HUES6 (cell line): ENCODE measurements around the gene ZNRF3.
"Not testable (repeated sequence)": the region's sequence is repeated elsewhere in the genome, so short reads cannot be mapped to it uniquely, and the experiment has no call there.

Experiments
- H3K27ac ChIP-seq: 2 replicates; pipeline ENCODE4 v1.7.0; 2013; ENCODE audit warnings: low read depth, mild to moderate bottlenecking, low read length, inconsistent platforms
- H3K27me3 ChIP-seq: 2 replicates; pipeline ENCODE4 v1.6.1; 2013; ENCODE audit warnings: low read length; ENCODE audit not compliant: control insufficient read depth, insufficient read depth
- H3K36me3 ChIP-seq: 2 replicates; pipeline ENCODE4 v1.6.1; 2013; ENCODE audit warnings: low read length; ENCODE audit not compliant: control insufficient read depth, insufficient read depth
- H3K4me1 ChIP-seq: 2 replicates; pipeline ENCODE4 v1.6.1; 2013; ENCODE audit warnings: low read length; ENCODE audit not compliant: control insufficient read depth, insufficient read depth
- H3K4me3 ChIP-seq: 2 replicates; pipeline ENCODE4 v1.5.1; 2013; ENCODE audit warnings: low read depth, low read length
- H3K9ac ChIP-seq: one replicate; pipeline ENCODE4 v1.6.1; 2013; ENCODE audit warnings: mild to moderate bottlenecking, low read length
- H3K9me3 ChIP-seq: 2 replicates; pipeline ENCODE4 v1.6.1; 2013; ENCODE audit warnings: low read depth, low read length; ENCODE audit not compliant: control insufficient read depth, insufficient read depth

Gene ZNRF3

DNA sequence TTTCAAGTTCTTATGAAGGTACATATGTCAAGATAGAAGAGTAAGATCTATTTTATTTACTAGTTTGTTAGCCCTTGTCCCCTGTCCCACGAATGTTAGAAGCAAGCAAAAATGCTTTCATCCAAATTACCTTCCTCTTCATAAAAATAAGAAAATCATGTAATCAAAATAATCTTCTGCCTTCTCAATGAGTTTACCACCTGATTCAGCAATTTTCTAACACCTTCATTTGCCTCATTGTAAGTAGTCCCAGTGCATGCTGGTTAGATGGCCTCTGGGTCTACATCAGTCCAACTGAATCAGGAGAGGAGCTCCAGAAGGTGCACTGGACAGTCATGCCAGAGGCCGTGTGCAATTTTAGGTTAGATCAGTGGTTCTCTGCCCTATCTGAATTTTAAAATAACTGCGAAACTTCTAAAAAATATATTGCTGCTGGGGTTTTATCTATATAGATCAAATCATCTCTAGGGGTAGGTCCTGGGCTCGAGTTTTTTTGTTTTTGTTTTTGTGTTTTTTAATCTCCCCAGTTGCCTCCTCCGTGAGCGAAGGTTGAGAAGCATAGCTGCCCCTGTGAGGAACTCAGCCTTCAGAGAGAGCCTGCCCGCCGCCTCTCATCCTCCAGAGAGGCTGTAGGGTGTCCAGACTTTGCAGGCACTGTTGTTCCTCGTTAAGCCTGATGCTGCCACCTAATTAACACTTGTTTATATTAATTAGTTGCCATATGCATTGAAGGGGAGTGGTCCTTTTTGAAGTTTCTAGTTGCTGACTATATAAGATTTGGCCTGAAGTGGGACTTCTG lies 146.0 kb downstream of the ZNRF3 start:
- Histone ChIP-seq H3K36me3 (no peaks in the 10 kb centered on the region), H3K27me3 (no peaks in the 10 kb centered on the region), H3K4me1 (peaks cover 44% of the 10 kb centered on the region), H3K27ac (peak overlapping the region; percentile 83; the same call in 1 of the 2 replicates), H3K4me3 (peak overlapping the region; percentile 63; the same call in 1 of the 2 replicates), H3K9ac (peak overlapping the region; percentile 59), H3K9me3 (no peaks in the 10 kb centered on the region)

DNA sequence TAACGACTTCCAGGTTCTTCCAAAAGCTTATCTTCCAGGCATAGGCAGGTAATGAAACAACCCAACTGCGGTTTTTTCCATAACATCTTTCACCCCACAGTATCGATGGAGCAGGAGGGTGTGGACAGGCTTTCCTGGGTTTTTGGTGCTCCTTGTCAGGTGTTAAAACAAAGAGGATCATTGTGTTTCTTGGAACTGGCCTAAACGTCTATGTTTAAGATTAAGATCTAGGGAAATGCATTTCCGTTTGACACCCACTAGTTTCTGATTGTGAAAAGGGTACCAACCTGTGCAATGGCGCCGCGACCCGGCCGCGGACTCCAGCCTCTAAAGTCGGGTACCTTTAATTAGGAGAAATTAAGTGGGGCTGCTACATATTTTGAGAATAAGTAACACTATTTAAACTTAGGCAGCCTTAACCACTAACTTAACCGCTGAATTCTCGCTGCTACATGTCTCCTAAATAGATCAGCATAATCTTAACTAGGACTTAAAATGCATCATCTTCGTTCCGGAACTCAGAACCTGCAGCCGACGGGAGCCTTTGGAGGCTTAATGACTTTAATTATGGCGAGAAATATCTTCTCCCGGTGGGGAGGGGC lies 146.7 kb downstream of the ZNRF3 start:
- Histone ChIP-seq H3K27ac (peak overlapping the region; percentile 83; the same call in 1 of the 2 replicates), H3K4me1 (peaks cover 44% of the 10 kb centered on the region), H3K4me3 (peak overlapping the region; percentile 63), H3K9ac (peak overlapping the region; percentile 59), H3K9me3 (no peaks in the 10 kb centered on the region), H3K36me3 (no peaks in the 10 kb centered on the region), H3K27me3 (no peaks in the 10 kb centered on the region)

DNA sequence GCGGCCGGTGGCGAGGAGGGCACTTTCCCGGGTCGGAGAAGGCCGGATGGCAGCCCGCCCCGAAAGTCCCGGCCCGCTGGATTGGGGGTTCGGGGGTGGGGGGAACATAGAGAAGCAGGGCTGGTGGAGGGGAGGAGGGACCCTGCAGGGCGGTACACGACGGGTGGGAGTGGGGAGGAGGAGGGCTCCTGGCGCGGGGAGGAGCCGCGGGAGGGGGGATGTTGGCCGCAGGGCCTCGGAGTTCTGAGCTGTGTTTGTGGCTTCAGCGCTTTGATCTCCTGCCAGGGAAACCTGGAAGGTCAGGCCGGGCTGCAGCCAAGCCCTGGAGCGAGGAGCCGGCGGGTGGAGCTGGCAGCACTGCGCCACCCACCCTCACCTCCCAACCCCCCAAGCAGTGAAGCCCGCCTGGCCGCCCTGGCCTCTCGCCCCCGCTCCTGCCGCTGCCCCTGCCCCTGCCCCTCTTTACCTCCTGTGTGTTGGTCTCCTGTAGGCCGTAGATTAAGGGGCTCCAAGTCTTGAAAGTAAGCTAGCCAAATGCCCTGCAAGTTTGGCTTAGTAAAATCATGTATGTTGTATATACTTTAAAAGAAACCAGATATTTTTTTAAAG lies 147.3 kb downstream of the ZNRF3 start:
- no peaks in the 10 kb centered on the region for H3K9me3 ChIP-seq
- peaks cover 44% of the 10 kb centered on the region for H3K4me1 ChIP-seq
- H3K4me3 ChIP-seq, result peak overlapping the region; percentile 63
- H3K36me3 ChIP-seq, result no peaks in the 10 kb centered on the region
- peak overlapping the region; percentile 86 for H3K9ac ChIP-seq
- peak overlapping the region; percentile 83; the same call in 1 of the 2 replicates for H3K27ac ChIP-seq
- no peaks in the 10 kb centered on the region for H3K27me3 ChIP-seq

DNA sequence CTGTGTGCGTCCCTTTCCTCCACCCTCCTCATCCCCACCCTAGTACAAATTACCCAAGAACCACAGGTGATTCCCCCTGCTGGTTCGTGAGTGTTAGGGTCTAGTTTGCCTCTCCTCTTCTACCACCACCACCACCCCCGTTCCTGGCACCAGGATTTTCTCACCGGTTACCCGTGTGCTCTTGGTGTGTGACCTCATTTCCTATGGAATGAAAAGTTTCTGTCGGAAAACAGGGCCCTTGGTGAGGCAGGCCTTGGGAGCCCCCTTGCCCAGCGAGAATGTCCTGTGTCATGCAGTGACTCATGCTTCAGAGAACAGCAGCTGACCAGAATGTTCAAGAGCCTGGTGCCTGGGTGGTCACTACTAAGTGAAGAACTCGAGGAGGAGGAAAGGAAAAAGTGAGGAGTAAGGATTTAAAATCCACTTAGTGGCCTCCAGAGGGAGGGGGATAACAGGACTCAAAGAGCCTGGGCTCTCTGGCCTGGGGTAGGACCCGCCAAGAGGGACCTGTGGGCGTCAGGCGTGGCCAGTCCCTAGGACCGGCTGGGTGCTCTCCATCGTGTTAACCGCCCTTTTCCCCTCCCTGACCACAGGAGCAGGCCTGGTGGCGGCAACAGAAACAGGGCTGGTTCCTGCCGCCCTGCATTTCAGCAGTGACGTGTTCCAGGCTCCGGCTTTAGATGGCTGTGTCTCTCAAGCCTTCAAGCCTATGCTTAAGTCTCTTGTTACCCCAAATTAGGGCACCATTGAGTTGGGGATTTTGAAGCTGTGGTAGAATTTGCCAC lies 148.0 kb downstream of the ZNRF3 start:
- peak overlapping the region; percentile 86 for H3K9ac ChIP-seq
- peak overlapping the region; percentile 63 for H3K4me3 ChIP-seq
- no peaks in the 10 kb centered on the region for H3K27me3 ChIP-seq
- no peaks in the 10 kb centered on the region for H3K36me3 ChIP-seq
- H3K27ac ChIP-seq, result peak overlapping the region; percentile 83; the same call in 1 of the 2 replicates
- no peaks in the 10 kb centered on the region for H3K9me3 ChIP-seq
- H3K4me1 ChIP-seq, result peaks cover 44% of the 10 kb centered on the region

DNA sequence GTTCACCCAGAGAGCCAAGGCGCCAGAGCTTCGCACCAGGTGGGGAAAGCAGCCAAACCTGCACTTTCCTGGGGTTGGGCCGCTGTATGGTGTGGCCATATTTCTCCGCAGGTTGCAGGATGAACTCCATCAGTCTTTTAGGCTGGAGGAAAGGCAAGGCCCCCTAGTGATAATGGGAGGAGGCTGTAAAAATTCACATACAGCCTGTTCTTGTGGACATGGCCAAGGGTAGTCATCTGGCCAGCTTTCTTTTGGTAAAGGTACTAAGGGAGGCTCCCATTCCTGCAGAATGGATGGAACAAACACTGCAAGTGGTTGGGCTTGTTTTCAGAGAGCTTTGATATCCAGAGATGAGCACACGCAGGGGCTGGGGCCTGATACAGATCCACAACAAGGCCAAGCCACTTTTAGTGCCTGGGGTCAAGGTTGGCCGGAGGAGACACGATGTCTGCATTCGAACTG lies 148.7 kb downstream of the ZNRF3 start:
- peak overlapping the region; percentile 86 for H3K9ac ChIP-seq
- no peaks in the 10 kb centered on the region for H3K9me3 ChIP-seq
- peak overlapping the region; percentile 63; the same call in 1 of the 2 replicates for H3K4me3 ChIP-seq
- peaks cover 44% of the 10 kb centered on the region for H3K4me1 ChIP-seq
- H3K27me3 ChIP-seq, result no peaks in the 10 kb centered on the region
- peak overlapping the region; percentile 83; the same call in 1 of the 2 replicates for H3K27ac ChIP-seq
- H3K36me3 ChIP-seq, result no peaks in the 10 kb centered on the region

DNA sequence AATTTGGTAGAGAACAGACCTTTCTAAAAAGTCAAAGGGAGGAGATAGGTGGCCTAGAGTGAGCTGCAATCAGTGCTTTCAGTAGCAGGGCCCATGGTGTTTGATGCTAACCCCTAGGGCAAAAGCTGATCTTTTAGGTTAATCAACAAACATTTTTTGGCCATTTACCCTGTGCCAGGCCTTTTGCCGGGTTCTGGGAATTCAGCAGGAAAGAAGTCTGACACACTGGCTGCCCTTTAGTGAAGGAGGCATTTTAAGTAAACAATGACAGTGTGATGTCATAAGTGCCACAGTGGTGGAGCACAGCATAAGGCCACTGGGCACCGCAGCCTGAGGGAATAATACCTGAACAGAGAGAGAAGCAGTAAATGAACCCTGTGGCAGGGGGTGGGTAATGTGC lies 149.2 kb downstream of the ZNRF3 start:
- Histone ChIP-seq H3K27ac (peak overlapping the region; percentile 31; the same call in 1 of the 2 replicates), H3K4me1 (peaks cover 44% of the 10 kb centered on the region), H3K9me3 (no peaks in the 10 kb centered on the region), H3K27me3 (no peaks in the 10 kb centered on the region), H3K36me3 (no peaks in the 10 kb centered on the region), H3K9ac (no peak overlapping the region), H3K4me3 (no peak overlapping the region)

DNA sequence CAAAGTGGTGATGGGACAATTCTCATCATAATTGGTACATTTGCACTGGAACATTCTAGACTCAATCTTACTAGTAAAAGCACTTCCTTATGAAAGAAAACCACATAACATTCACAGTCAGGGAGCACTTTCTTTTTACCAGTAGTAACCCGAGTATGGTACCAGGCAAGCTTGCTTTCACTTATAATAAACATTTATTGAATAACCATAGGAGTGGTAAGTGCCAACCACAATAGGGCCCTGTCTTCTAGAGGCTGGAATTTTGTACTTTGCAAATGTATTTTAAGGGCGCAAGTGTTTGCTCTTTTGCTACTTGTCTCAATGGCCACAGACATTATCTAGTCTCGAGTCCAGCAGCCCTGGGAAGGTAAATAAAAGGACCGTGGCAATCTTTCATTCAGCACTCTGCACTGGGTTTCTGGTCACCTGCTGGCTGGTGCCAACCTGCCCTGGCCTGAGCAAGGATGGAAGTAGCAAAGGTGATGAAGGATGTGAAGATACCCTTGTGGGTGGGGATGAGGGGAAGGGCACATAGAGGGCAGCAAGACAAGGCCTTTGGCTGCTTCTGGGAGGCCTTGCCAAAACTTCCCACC lies 154.1 kb downstream of the ZNRF3 start:
- Histone ChIP-seq H3K4me3 (no peak overlapping the region), H3K9ac (no peak overlapping the region), H3K9me3 (no peaks in the 10 kb centered on the region), H3K36me3 (0 out of 2 replicates have a peak, but pooled peaks cover 2% of the 10 kb centered on the region), H3K4me1 (peaks cover 8% of the 10 kb centered on the region), H3K27ac (no peak overlapping the region), H3K27me3 (no peaks in the 10 kb centered on the region)

DNA sequence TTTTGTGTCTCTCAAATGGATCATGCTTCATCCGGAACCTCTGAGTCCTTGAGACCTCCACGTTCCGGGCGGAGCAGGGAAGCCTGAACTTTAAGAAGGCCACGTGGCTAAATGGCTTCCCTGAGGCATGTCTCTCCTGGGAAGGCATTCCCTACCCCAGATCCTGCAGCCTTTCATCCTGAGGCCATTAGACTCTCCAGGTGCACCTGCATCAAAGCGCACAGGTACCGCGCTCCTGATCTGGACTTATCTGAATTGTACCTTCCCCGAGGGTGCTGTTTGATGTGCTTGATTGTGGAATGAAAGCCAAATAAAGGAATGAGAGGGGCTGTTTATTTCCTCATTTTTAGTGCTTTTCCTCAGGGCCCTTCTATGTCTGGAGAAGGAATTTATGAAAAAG lies 155.8 kb downstream of the ZNRF3 start:
- H3K4me1 ChIP-seq, result peaks cover 3% of the 10 kb centered on the region; the same call in 1 of the 2 replicates
- no peak overlapping the region for H3K9ac ChIP-seq
- no peak overlapping the region for H3K27ac ChIP-seq
- peaks cover 14% of the 10 kb centered on the region for H3K36me3 ChIP-seq
- no peak overlapping the region for H3K4me3 ChIP-seq
- no peaks in the 10 kb centered on the region for H3K27me3 ChIP-seq
- no peaks in the 10 kb centered on the region for H3K9me3 ChIP-seq

DNA sequence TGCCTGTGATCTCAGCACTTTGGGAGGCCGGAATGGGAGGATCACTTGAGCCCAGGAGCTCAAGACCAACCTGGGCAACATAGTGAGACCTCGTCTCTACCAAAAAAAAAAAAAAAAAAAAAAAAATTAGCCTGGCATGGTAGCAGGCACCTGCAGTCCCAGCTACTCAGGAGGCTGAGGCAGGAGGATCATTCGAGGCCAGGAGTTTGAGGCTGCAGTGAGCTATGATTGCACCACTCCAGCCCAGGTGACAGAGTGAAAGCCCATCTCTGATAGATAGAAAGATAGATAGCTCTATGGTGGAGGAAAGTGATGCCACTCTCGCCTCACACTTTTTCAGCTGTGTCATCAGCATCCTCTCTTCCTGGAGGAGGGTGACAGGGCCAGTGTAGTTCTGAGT lies 156.3 kb downstream of the ZNRF3 start:
- not testable (repeated sequence) for H3K27me3 ChIP-seq, H3K27ac ChIP-seq, H3K9ac ChIP-seq, H3K4me1 ChIP-seq, H3K9me3 ChIP-seq, H3K4me3 ChIP-seq
- H3K36me3 ChIP-seq, result peaks cover 19% of the 10 kb centered on the region
